ENCODE results near the gene CPA2. TPM values are rescaled to one million over a fixed set of nuclear protein-coding genes. Genes with fewer than 3 reads are reported as not detected.

The CPA2 gene
- total RNA-seq, 4 donors from 2014 or later, result not detected

DNA sequence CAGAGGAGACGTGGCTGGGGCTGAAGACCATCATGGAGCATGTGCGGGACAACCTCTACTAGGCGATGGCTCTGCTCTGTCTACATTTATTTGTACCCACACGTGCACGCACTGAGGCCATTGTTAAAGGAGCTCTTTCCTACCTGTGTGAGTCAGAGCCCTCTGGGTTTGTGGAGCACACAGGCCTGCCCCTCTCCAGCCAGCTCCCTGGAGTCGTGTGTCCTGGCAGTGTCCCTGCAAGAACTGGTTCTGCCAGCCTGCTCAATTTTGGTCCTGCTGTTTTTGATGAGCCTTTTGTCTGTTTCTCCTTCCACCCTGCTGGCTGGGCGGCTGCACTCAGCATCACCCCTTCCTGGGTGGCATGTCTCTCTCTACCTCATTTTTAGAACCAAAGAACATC is 56.0 kb downstream of the CPA2 start:
- intact Hi-C loops (cut with DNase I; ENCODE audit: low total_unique reads) (no loop called here), in situ Hi-C loops (cut with MboI; ENCODE audit: low sequenced_read_pairs in 4 of 4) (no loop called here)
- Histone ChIP-seq H3K4me3 (no peak overlapping the region), H3K9me3 (no peaks in the 10 kb centered on the region), H3K36me3 (no peaks in the 10 kb centered on the region), H3K27me3 (no peaks in the 10 kb centered on the region), H3K4me1 (no peaks in the 10 kb centered on the region), H3K27ac (no peak overlapping the region)
- ATAC-seq (no peak), DNase-seq (no peak)
- no peak for TF ChIP-seq CTCF (IDR thresholded peaks at IDR 0.05 in 4 of 5, conservative IDR thresholded peaks at IDR 0.05 in 1 of 5)
- TF ChIP-seq POLR2A (IDR thresholded peaks at IDR 0.05), result no peak

- ATAC-seq (no peak), DNase-seq (no peak)
- intact Hi-C loops (cut with DNase I; ENCODE audit: low total_unique reads) (no loop called here), in situ Hi-C loops (cut with MboI; ENCODE audit: low sequenced_read_pairs in 4 of 4) (no loop called here)
- no peak overlapping the region for H3K4me3 ChIP-seq
- H3K4me1 ChIP-seq, result no peaks in the 10 kb centered on the region
- TF ChIP-seq POLR2A (IDR thresholded peaks at IDR 0.05) (no peak), CTCF (IDR thresholded peaks at IDR 0.05 in 4 of 5, conservative IDR thresholded peaks at IDR 0.05 in 1 of 5) (no peak)
- no peaks in the 10 kb centered on the region for H3K36me3 ChIP-seq
- no peak overlapping the region for H3K27ac ChIP-seq
- no peaks in the 10 kb centered on the region for H3K27me3 ChIP-seq
- no peaks in the 10 kb centered on the region for H3K9me3 ChIP-seq
Observed at GRCh38 chr7:130324306-130324943, 57.8 kb downstream of the CPA2 start.

- DNase-seq (no peak), ATAC-seq (no peak)
- Histone ChIP-seq H3K27me3 (no peaks in the 10 kb centered on the region), H3K27ac (no peak overlapping the region), H3K9me3 (no peaks in the 10 kb centered on the region), H3K4me1 (no peaks in the 10 kb centered on the region), H3K4me3 (no peak overlapping the region), H3K36me3 (no peaks in the 10 kb centered on the region)
- in situ Hi-C loops (cut with MboI; ENCODE audit: low sequenced_read_pairs in 4 of 4), result no loop called here
- TF ChIP-seq POLR2A (IDR thresholded peaks at IDR 0.05) (no peak), CTCF (IDR thresholded peaks at IDR 0.05 in 4 of 5, conservative IDR thresholded peaks at IDR 0.05 in 1 of 5) (no peak)
- intact Hi-C loops (cut with DNase I; ENCODE audit: low total_unique reads), result no loop called here
Observed at GRCh38 chr7:130329681-130330080, 63.0 kb downstream of the CPA2 start.

- DNase-seq (no peak), ATAC-seq (no peak)
- no peak overlapping the region for H3K27ac ChIP-seq
- in situ Hi-C loops (cut with MboI; ENCODE audit: low sequenced_read_pairs in 4 of 4), result no loop called here
- no peak overlapping the region for H3K4me3 ChIP-seq
- H3K27me3 ChIP-seq, result no peaks in the 10 kb centered on the region
- intact Hi-C loops (cut with DNase I; ENCODE audit: low total_unique reads), result no loop called here
- TF ChIP-seq CTCF (IDR thresholded peaks at IDR 0.05 in 4 of 5, conservative IDR thresholded peaks at IDR 0.05 in 1 of 5) (no peak), POLR2A (IDR thresholded peaks at IDR 0.05) (no peak)
- H3K4me1 ChIP-seq, result no peaks in the 10 kb centered on the region
- H3K9me3 ChIP-seq, result no peaks in the 10 kb centered on the region
- H3K36me3 ChIP-seq, result no peaks in the 10 kb centered on the region
Observed at GRCh38 chr7:130332259-130333053, 65.8 kb downstream of the CPA2 start.

Measured in gastrocnemius medialis (tissue), 4 donors.